Measurements from ENCODE around the gene TBXAS1.

The TBXAS1 gene

DNA sequence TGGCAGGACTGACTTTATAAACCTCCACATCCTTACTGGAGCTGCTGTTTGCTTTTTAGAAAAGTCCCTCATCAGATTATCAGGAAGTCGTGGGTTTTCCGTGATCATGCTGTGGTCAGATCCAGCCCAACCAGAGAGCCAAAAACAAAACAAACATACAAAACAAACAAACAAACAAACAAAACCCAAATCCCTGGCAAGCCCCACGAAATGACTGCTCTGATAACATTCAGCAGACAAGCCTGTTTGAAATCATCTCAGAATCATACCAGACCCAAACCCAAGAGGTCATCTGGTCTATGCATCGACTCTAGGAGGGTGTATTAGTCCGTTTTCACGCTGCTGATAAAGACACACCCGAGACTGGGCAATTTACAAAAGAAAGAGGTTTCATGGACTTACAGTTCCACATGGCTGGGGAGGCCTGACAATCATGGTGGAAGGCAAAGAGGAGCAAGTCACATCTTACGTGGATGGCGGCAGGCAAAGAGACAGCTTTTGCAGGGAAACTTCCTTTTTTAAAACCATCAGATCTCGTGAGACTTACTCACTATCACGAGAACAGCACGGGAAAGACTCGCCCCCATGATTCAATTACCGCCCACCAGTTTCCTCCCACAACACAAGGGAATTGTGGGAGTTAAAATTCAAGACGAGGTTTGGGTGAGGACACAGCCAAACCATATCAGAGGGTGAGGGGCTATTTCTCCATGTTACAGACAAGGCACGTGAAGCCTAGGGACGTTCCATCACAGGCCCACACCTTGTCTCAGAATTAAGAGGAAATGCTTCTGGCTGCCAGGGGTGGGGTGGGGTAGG lies 148.0 kb downstream of the TBXAS1 start:
- no peak for DNase-seq (ENCODE audit: low spot score)

DNA sequence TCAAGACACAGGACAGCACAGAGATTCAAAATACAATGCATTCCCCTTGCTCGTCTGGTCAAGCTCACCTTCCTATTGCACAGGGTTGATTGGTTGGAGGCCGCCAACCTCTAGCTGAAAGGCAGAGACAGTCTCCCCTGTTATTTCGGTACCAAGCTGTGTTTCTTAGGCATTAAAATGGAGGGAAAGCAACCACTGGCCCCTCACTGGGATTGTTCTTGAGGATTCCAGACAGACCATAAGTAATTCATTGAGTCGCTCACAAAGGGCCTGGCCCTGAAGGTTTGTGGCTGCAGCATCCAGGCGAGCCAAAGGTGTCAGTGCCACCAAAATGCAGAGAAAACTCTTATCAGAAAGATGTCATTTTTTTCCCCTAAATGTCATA lies 152.4 kb downstream of the TBXAS1 start:
- no peak for DNase-seq (ENCODE audit: low spot score)

DNA sequence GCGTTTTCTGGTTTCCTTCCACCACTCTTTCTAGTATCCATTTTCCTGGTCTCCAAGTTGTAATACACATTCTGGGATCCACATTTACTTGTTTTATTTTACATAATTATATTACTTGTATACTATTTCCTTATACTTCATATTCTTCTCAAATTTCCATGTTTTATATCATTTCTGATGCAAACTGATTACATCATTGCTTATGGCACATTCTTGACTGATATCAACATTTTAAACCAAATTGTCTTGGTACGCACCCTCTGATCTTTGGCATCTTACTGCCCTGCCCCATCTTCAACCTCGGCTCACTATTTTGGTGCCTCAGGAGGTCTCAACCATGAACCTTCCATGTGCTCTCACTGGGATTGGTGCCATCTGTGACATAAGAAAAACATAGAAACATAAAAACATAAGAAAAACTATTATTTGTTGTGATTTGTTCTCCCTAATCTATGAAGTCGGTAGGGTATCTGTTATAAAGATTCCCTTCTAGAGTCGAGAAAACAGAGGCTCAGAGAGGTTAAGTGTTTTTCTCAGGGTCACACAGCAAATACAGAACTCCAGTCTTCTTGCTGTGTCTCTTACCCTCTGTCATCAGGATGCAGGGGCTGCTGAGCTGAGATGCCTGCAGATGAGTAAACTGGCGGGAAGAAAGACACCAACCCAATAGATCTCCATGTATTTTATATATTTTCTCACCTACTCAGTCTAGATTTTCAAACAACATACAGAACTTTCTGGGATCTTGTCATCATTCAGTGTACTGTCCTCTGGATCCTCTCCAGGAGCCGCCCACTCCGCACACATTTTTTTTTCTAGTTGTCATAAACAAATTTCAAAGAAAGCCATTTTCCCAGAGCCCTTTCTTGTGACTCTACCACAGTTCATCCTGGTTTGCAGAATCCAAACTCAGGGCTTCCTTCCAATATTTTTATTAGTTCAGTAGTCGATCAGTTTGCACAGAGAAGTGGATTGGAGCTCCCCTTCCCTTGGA lies 154.2 kb downstream of the TBXAS1 start:
- no peak for DNase-seq (ENCODE audit: low spot score)

DNA sequence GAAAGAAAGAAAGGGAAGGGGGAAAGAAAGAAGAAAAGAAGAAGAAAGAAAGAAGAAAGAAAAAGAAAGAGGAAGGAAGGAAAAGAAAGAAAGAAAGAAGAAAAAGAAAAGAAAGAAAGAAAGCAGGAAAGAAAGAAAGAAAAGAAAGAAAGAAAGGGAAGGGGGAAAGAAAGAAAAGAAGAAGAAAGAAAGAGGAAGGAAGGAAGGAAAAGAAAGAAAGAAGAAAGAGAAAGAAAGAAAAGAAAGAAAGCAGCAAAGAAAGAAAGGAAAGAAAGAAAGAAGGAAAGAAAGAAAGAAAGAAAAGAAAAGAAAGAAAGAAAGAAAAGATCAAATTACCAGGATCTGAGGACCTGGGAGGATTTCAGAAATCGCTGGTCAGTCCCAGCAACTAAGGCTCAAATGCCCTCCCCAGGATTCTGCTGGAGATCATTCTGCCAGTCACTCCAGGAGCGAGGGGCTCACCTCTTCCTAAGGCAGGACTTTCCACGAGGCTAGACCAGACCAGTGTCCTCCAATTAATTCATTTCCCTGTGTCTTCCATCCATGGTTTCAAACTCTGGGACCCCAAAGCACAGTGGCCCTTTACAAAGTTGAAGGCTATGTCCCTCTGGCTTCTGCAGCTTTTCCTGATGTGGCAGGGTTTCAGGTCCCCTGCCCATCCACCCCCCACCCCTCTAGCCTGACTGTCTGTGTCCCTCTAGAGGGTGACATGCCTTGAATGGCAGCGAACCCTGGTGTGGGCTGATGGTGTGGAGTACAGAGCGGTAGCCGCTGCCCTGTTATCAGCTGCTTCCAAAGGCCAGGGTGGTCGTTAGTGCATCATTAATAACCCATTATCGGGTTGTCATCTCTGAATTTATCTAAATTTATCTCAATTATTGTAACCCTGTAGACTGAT lies 155.8 kb downstream of the TBXAS1 start:
- DNase-seq (ENCODE audit: low spot score): no peak

DNA sequence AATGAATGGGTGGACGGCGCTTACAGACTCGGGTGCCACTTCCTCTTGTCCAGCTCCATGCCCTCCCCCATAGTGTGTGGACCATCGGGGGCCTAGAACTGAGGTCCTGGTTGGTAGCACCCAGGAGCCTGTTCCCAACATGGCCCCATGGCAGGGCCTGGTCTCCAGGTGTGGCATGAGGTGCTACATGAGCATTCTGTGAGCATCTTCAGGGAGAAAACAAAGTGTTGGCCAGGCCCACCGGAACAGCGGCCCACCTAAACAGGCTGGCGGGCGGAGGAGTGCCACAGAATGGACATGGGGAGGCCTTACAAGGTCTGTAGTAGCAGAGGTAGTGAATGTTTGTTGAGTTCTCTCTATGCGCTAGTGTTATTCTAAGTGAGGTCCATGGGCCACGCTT lies 156.7 kb downstream of the TBXAS1 start:
- no peak for DNase-seq (ENCODE audit: low spot score)

DNA sequence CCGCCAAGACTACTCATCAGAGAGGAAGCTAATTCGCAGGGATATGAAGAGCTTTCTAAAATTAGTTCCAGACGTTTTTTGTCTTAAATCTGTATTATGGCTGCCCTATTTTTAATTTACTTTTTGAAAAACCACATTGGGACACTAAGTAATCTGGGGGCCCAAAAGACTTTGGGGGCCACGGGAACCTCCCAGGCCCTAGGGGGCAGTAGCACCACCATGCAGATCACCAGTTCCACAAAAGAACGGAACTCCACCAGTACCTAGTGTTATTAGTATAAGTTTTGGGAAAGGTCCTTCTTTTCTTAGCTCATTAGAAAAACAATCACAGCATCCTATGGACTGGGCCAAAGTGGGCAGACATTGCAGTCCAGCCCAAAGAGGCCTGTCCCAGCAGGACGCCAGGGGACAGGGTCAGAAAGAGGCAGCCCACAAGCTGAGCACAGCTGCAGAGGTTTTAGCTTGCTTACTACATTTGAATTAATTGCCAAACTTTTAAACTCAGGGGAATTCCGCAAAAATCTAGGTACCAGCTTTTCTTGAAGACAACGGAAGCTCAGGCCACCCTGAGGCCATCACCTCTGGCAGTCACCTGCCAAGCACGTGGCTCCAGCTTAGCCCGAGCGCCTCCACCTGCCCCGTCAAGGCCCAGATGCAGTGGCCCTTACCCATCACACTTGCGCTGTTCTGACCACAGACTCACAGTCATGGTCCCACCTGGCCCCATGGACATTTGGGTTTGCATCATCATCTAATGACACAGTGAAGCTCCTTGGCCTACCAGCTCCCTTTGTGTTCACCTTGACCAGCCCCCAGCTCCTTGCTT lies 158.8 kb downstream of the TBXAS1 start:
- DNase-seq (ENCODE audit: low spot score): no peak

DNA sequence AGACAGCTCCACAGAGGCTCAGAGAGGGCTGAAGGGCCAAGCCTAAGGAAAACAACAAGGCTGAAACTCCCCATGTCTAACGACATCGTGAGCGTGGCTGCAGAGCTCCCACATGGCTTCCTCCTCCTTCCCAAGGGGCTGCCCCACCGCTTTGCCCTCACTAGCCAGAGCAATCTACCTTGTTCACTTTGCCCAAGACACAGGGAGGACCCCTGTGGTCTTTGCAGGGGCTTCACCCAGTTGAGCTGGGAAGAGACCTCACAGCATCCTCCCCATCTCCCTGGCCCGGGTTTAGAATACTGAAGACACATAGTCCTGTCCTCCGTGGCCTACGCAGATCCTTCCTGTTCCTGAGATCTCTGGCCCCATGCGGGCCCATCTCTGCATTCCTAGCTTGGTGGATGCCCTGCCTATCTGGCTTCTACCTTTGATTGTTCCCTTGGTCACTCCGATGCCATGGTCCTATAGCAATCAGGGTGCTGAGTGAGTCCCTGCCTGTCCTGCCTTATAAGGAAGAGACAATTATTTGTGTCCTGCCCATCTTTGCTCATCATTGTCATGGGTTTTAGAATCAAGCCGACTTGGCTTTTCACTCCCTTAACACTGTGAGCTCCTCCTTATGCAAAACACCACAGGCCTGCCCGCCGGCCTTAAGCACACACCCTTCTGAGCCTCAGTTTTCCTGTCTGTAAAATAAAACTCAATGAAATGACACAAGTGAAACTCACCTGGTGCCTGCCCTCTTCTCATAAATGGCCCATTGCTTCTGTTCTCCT lies 160.5 kb downstream of the TBXAS1 start:
- DNase-seq (ENCODE audit: low spot score): no peak

DNA sequence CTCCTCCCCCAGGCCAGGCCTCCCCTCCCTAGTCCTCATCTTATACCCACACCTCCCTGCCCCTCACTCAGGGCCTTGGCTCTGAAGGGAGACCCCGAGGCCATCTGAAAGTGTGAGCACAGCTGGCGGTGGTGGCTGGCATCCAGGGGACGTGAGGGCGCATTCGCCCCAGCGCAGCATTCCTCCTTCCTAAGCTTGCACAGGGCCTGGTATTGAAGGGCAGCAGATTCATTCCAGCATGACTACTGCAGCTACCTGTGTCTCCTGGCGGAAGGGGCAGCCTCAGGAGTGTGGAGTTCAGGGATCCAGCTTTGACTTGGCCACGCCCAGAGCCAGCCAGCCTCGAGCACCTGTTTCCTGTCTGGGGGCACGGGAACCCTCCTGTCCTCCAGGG lies 161.1 kb downstream of the TBXAS1 start:
- no peak for DNase-seq (ENCODE audit: low spot score)

DNA sequence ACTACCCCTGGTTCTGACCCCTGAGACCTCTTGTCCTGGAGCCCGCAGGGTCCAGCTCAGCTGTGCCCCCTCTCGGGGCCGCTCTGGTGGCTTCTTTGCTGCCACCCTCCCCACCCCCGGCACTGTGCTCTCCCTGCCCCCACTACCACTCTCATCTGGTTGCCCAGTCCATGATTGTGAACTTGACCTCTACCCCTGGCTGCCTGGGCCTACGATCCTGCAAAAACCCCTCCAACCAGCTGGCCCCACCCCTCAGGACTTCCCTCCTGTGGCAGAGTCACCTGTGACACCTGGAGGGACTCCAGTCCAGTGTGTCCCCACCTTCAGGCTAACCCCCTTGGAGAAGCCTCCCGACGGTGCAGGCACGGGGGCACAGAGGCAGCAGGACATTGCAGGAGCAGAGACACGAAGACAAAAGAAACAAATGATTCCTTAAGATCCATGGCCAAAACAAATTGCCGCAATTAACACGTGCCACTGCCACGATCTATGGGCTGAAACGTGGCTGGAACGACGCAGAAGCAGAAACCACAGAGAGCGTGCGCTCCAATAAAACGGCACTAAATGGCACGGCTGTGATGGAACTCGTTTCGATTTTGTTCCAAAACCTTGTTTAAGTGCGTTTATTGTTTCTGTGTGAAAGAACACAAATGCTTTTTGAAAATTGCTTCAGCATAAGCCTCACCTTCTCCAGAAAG lies 161.7 kb downstream of the TBXAS1 start:
- no peak for DNase-seq (ENCODE audit: low spot score)

DNA sequence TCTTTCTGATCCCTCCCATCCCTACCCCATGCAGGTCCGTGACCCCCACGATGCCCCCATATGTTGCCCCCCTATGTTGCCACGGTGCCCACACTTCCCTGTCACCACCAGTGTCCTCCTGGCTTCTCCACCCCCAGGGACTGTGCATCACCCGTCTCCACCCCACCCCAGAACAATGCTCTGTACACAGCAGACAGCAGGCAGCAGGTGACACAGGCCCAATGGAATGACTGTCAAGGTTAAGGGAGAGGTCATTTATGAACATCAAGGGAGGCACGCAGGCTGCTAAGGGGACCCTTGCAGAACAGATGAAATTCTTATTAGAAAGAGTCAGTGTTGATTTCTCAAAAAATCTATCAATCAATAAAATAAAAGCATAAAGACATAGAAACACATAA lies 162.2 kb downstream of the TBXAS1 start:
- DNase-seq (ENCODE audit: low spot score): no peak

DNA sequence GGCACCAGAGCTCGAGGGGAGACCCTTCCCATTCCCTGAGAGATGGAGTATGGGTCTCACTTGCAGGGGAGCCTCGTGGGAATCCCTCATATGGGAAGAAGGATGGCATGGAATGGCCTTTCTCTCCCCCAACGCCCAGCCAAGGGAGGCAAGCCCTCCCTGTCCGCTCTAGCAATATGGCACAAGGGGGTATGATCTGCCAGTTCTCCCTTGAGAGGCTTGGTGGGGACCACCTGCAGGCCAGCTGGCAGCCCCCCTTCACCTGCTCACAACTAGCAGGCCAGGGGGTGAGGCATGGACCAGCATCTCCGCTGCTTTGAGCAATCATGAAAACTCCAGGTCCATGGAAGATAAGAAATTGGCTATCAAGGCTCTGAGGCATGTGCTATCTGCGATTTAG lies 162.8 kb downstream of the TBXAS1 start:
- DNase-seq (ENCODE audit: low spot score): no peak

DNA sequence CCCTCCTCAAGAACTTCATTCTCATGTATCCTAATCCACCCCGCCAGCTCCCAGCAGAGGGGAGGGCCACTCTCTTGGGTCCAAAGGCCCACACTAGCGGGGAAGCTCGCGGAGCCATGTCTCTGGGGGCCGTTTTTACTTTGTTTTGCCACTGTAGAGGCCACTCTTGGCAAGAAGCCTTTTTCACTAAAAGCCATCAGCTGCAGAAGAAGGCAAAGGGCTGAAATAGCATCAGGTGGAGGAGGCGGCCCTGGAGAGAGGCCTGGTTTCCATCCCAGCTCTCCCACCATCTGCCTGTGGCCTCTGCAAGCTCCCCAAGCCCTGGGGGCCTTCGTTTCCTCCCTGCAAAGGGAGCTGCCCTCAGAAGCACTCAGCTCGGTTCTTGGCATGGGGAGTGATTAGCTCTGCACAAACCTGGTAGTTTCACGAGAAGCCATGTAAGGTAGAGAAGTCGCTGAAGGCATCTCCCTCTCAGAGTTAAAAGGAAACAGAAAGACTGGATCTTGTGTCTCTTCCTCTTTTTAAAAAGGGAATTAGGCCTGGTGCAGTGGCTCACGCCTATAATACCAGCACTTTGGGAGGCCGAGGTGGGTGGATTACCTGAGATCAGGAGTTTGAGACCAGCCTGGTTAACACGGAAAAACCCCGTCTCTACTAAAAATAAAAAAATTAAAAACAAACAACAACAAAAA lies 163.4 kb downstream of the TBXAS1 start:
- DNase-seq (ENCODE audit: low spot score): no peak

DNA sequence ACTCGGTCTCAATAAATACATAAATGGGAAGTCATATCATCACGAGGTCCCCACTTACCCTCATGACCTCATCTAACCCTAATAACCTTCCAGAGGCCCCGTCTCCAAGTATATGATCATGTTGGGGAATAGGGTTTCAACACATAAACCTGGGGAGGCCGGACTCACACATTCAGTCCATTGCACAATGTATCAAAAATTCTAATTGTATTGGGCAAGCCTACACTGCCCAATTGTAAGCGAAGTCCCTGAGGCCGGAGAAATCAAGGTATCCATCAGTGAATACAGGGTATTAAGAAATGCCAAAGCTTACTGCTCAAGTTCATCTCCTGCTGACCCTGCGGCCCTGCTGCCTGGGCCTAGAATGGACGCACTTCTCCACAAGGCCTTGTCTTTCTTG lies 164.1 kb downstream of the TBXAS1 start:
- DNase-seq (ENCODE audit: low spot score): no peak

DNA sequence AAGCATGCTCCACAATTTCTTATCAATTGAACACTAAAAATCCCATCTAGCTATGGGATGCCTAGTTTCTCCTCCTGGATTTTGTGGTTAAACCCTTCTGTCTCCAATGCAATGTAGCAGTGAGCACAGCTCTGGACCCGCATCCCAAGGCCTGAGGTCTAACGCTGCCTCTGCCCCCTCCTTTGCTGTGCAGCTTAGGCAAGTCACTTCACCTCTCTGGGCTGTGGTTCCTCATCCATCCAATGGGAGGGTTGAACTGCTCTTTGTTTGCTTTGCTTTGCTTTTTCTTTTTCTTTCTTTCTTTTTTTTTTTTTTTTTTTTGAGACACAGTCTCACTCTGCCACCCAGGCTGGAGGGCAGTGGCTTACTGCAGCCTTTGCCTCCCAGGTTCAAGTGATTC lies 164.5 kb downstream of the TBXAS1 start:
- DNase-seq (ENCODE audit: low spot score): no peak

DNA sequence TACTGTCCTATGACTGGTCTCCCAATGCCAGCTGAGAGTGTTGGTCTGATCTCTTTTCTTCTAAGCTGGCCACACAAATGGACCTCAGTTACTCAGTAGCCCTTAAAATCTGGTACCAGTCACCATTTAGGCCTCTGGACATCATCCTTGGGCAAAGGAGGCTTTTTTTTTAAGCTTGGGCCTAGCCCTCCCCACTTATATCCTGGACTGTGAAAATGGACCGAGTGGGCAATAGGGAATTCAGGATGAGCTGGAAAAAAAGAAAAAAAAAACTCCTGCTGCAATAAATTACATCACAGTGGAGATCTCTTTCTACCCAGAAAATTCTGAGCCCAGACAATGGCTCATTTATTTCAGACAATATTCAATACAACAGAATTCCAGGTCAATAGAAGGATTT lies 165.3 kb downstream of the TBXAS1 start:
- DNase-seq (ENCODE audit: low spot score): no peak

DNA sequence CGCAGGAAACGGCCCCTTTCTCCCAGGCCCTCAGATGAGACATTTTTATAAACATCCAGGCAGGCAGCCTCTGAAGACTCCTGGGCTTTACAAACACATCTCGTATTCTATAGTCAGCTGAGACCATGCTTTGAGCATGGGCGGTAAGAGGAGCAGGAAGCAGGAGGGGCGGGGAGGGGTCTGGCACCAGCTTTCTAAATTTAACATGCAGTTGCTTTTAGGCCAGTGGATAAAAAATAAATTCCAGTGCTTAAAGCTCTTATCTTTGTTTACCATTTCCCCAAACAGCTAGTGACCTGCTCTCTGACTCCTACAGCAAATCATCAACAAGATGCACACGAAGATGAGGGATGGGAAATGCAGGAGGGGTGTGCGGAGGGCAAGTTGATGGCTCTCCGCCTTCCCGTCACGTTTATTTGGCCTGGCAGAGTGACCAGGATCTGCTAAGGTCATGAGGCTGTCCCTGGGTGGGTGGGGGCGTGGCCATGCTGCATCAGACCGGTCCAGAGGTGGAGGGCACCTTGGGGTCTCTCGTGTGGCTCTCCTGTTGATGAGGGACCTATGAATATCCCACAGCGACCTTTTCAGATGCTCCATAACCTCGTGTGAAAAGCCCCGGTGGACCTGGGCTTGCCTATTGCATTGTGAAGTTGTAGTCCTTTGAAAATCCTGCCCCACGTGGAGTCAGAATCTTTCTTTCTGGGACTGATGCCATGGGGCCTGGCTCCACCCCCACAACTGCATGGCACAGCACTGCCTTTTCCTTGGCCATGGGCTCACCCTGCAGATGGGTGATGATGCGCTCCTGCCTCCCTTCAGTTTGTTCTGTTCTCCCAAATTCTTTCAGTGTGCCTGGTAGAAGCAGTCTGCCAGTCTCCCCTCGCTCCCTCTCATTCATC lies 166.2 kb downstream of the TBXAS1 start:
- no peak for DNase-seq (ENCODE audit: low spot score)

DNA sequence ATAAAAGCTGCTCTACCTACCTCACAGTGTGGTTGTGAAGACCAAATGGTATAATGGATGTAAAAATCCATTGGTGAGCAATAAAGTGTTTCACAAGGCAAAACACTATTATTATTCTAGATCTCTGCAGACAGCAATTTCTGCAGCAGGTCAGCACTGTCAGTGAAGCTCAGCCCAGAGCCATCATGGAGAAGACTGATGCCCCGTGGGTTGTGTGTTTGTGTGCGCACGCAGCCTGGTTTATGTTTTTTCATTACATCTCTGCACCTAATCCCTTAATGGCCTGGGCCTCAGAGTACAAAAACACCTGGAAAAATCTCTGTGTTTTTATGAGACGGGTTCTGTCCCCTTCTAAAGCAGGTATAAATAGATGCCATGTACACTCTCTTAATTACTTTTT lies 169.5 kb downstream of the TBXAS1 start:
- no peak for DNase-seq (ENCODE audit: low spot score)

DNA sequence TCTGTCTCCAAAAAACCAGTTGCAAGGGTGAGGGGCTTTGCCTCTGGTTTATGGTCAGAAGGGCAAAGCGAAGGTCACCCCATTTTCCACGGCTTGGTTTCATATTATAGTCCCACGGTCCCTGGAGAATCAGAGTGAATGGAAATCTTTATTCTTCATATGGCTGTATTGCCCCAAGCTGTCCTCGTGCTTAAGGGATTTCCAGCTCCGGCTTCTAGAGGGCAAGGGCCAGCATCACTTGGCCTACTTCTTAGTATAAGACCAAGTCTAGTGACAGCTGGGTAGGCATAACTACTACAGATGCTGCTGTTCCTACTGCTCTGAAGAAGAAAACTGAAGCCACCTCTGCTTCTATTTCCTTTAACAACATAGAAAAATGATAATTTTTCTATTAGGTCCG lies 170.5 kb downstream of the TBXAS1 start:
- no peak for DNase-seq (ENCODE audit: low spot score)

All from CD4-positive, alpha-beta T cell treated with Interleukin-15 for 4 hours (primary cell).